Type B pancreatic cell (in vitro differentiated cells): ENCODE data around the gene LZTR1. TPM values are rescaled to one million over a fixed set of nuclear protein-coding genes. Genes with fewer than 3 reads are reported as not detected.
A peak's percentile ranks its signal among the peaks of the same experiment; 100 is the strongest.

ENCODE experiments used
- DNase-seq: peaks from one replicate; pipeline ENCODE4 v3.0.0; 2021; ENCODE audit warnings: mixed read lengths; ENCODE audit not compliant: unreplicated experiment; ENCODE audit errors: extremely low spot score
- H3K27ac Mint-ChIP-seq: 2 replicates; pipeline ENCODE4 v1.8.0; 2021; ENCODE audit warnings: mild to moderate bottlenecking, mixed read lengths
- H3K27me3 Mint-ChIP-seq: 2 replicates; pipeline ENCODE4 v1.8.0; 2021; ENCODE audit warnings: mixed read lengths
- H3K36me3 Mint-ChIP-seq: 2 replicates; pipeline ENCODE4 v1.8.0; 2021; ENCODE audit warnings: mixed read lengths
- H3K4me1 Mint-ChIP-seq: one replicate; pipeline ENCODE4 v1.8.0; 2021; ENCODE audit warnings: mixed read lengths; ENCODE audit not compliant: unreplicated experiment
- H3K4me3 Mint-ChIP-seq: 2 replicates; pipeline ENCODE4 v1.8.0; 2021; ENCODE audit warnings: mild to moderate bottlenecking, mixed read lengths
- H3K9me3 Mint-ChIP-seq: 2 replicates; pipeline ENCODE4 v1.8.0; 2021; ENCODE audit warnings: mixed read lengths
- CTCF ChIP-seq: fragments of 200-600 bp; sonication (generic); conservative IDR thresholded peaks from 2 replicates; pipeline ENCODE4 v1.5.0; 2021; ENCODE audit warnings: antibody characterized with exemption, mild to moderate bottlenecking
- total RNA-seq: library from RNA; stranded (reverse); gene quantifications from 2 replicates; pipeline ENCODE4 v1.2.1, GENCODE V29; 2021; ENCODE audit warnings: low replicate concordance

LZTR1 gene
- total RNA-seq, 1 donor from 2014 or later = 102 TPM

GRCh38 chr22:20960609-20961008, 21.5 kb upstream of the LZTR1 start:
- Mint-ChIP-seq H3K4me3 (peak overlapping the region; percentile 61), H3K27me3 (peaks cover 26% of the 10 kb centered on the region), H3K27ac (no peak overlapping the region), H3K9me3 (no peaks in the 10 kb centered on the region), H3K4me1 (peaks cover 9% of the 10 kb centered on the region), H3K36me3 (no peaks in the 10 kb centered on the region)
- TF ChIP-seq CTCF = no peak
- no peak for DNase-seq

GRCh38 chr22:20962491-20962945, 19.6 kb upstream of the LZTR1 start:
- no peak for TF ChIP-seq CTCF
- Mint-ChIP-seq H3K4me3 (no peak overlapping the region), H3K4me1 (peaks cover 9% of the 10 kb centered on the region), H3K27ac (no peak overlapping the region), H3K36me3 (no peaks in the 10 kb centered on the region), H3K9me3 (no peaks in the 10 kb centered on the region), H3K27me3 (peaks cover 21% of the 10 kb centered on the region)
- DNase-seq = no peak

GRCh38 chr22:20963201-20964052, 18.7 kb upstream of the LZTR1 start:
- TF ChIP-seq CTCF = no peak
- Mint-ChIP-seq H3K27me3 (peaks cover 15% of the 10 kb centered on the region), H3K4me3 (peak overlapping the region; percentile 78), H3K4me1 (peaks cover 9% of the 10 kb centered on the region), H3K27ac (no peak overlapping the region), H3K9me3 (no peaks in the 10 kb centered on the region), H3K36me3 (no peaks in the 10 kb centered on the region)
- no peak for DNase-seq

GRCh38 chr22:20964090-20964798, 17.9 kb upstream of the LZTR1 start:
- Mint-ChIP-seq H3K4me1 (peaks cover 9% of the 10 kb centered on the region), H3K9me3 (no peaks in the 10 kb centered on the region), H3K4me3 (peak overlapping the region; percentile 83), H3K27me3 (peaks cover 15% of the 10 kb centered on the region), H3K27ac (no peak overlapping the region), H3K36me3 (no peaks in the 10 kb centered on the region)
- no peak for DNase-seq
- TF ChIP-seq CTCF = no peak

- Mint-ChIP-seq H3K27me3 (peaks cover 15% of the 10 kb centered on the region), H3K4me3 (peak overlapping the region; percentile 83), H3K4me1 (peaks cover 9% of the 10 kb centered on the region), H3K9me3 (no peaks in the 10 kb centered on the region), H3K36me3 (no peaks in the 10 kb centered on the region), H3K27ac (no peak overlapping the region)
- DNase-seq = no peak
- TF ChIP-seq CTCF = no peak
Observed at GRCh38 chr22:20964799-20965103, 17.3 kb upstream of the LZTR1 start.
